Fibroblast of skin of scalp (primary cell): Measurements from ENCODE around the gene CDKN1B.

Experiments
- DNase-seq: peaks from one replicate; pipeline ENCODE4 v3.0.0-alpha.2; 2013

The CDKN1B gene

DNA sequence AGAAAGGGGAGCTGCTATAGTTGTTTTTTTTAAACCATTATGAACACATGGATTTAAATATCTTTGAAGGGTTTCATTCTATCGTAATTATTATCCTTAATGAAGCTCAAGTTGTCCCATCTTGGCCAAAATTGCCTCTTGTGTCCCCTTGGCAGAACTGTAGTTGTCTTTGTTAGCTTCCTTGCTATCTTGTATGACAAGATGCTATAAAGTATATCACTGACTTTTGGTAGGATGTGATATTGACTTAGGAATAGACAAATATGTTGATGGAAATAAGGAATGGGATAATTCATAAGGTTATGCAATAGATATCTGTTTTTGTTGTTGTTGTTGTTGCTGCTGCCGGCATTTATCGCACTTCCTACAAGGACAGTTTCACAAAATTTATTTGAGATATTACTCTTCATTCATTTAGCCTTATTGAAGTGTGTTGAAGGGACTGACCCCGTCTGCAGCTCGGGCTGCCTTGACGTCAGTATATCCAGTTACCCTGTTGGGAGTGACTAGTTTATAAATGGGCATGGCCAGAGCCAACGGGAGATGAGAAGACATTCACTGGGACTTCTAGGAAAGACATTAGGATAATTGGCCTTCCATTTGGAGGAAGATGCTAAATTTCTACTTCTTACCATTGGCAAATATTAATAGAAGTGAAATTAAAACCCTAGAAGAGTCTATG, 42.2 kb downstream of the CDKN1B start:
- DNase-seq: no peak

DNA sequence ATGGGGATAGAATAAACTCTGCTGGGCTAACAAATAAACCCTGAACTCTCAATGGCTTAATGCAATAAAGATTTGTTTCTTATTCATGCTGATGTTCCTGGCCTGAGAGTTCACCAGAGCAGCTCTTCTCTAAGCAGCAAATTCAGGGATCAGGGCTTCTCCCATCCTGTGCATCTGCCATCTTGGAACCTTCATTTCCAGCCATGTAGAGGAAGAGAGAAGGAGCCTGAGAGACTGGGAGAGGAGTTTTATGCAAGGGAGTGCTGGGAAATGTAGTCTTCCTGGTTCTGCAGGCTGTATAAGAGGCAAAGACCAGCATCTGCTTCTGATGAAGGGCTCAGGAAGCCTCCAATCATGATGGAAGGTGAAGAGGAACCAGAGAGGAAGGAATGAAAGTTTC, 47.7 kb downstream of the CDKN1B start:
- no peak for DNase-seq

DNA sequence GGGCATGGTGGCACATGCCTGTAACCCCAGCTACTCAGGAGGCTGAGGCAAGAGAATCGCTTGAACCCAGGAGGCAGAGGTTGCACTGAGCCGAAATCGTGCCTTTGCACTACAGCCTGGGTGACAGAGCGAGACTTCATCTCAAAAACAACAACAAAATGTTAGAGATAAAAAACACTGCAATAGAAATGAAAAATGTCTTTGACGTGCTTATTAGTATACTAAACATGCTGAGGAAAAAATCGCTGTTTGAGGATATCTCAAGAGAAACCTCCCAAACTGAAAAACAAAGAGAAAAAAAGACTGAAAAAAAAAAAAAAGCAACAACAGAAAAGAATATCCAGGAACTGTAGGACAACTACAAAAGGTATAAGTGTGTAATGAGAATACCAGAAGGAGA, 53.1 kb downstream of the CDKN1B start:
- no peak for DNase-seq
